K562 (cell line): ENCODE results near the gene ROMO1. TPM values are rescaled to one million over a fixed set of nuclear protein-coding genes. Genes with fewer than 3 reads are reported as not detected.

Source experiments
- ATAC-seq: fragments of 200-7000 bp; cut with Tn5 transposase; 3 replicates; pipeline ENCODE4 v1.9.1; 2020; ENCODE audit warnings: moderate library complexity
- Bru-seq: library from RNA; stranded (reverse); fragments of 400-500 nt; gene quantifications from one replicate; lab custom pipeline; 2021; lab: Mats Ljungman, UMichigan
- BruChase-seq, 2 experiments: library from RNA; stranded (reverse); fragments of 400-500 nt; gene quantifications; one replicate each; lab custom pipeline; 2021; lab: Mats Ljungman, UMichigan
- BruUV-seq: library from RNA; stranded (reverse); fragments of 400-500 nt; replicated peaks from 2 replicates; lab custom pipeline; 2021; lab: Mats Ljungman, UMichigan
- CTCF ChIA-PET: fragments of 300-600 bp; formaldehyde crosslinking; extraction: SDS; loops from one replicate; lab custom pipeline; 2021; ENCODE audit warnings: low intra/inter-chr PET ratio; lab: Yijun Ruan, JAX
- POLR2A ChIA-PET: fragments of 300-600, 350-650 bp; sonication (Branson Sonifier 250); formaldehyde crosslinking; extraction: SDS; loops from one replicate; lab custom pipeline; 2021; ENCODE audit warnings: antibody characterized with exemption, inconsistent platforms; lab: Yijun Ruan, JAX
- DNase-seq, 4 experiments: peaks; one replicate each; pipeline versions ENCODE4 v3.0.0 to v3.0.0-alpha.2; 2011 to 2018; ENCODE audit warnings: low spot score in 3 of 4, mixed read lengths in 3 of 4; ENCODE audit errors: extremely low read depth in 1 of 4
- FAIRE-seq: peaks from 2 replicates; lab custom pipeline; 2011; peaks lifted over from hg19 to GRCh38; lab: Jason Lieb, UNC
- H2AFZ ChIP-seq: 2 replicates; pipeline ENCODE4 v1.6.0; 2011; ENCODE audit warnings: low read depth, low read length, control low read depth, inconsistent platforms
- H3K27ac ChIP-seq: fragments of 200-600 bp; 3 replicates; pipeline ENCODE4 v1.8.0; 2011; ENCODE audit warnings: low read depth, mild to moderate bottlenecking, control low read depth, inconsistent platforms, low read length, moderate library complexity, mixed read lengths; ENCODE audit errors: extremely low read depth
- H3K27me3 ChIP-seq, 2 experiments: fragments of 300-600 bp in 1 of 2; 2 replicates in 1 of 2; 3 replicates in 1 of 2; pipeline versions ENCODE4 v1.6.0 to v1.8.0; 2011; ENCODE audit warnings: inconsistent platforms in 2 of 2, low read length in 2 of 2, mild to moderate bottlenecking in 1 of 2, mixed read lengths in 1 of 2, moderate library complexity in 1 of 2; ENCODE audit not compliant: control insufficient read depth in 2 of 2, insufficient read depth in 2 of 2
- H3K36me3 ChIP-seq: fragments of 300-600 bp; 3 replicates; pipeline ENCODE4 v1.8.0; 2011; ENCODE audit warnings: mild to moderate bottlenecking, low read length, inconsistent platforms; ENCODE audit not compliant: control insufficient read depth, insufficient read depth
- H3K4me1 ChIP-seq, 2 experiments: fragments of 200-600 bp in 1 of 2; replicated peaks in 1 of 2; 2 replicates in 1 of 2; 3 replicates in 1 of 2; pipeline versions ENCODE4 v1.5.1 to v1.8.0; 2011; ENCODE audit warnings: inconsistent platforms in 2 of 2, low read length in 2 of 2, mild to moderate bottlenecking in 1 of 2, mixed read lengths in 1 of 2, moderate library complexity in 1 of 2; ENCODE audit not compliant: control insufficient read depth in 2 of 2, insufficient read depth in 2 of 2
- H3K4me2 ChIP-seq: 2 replicates; pipeline ENCODE4 v1.6.1; 2011; ENCODE audit warnings: low read length, control low read depth, inconsistent platforms, mixed read lengths; ENCODE audit not compliant: insufficient read depth
- H3K4me3 ChIP-seq: fragments of 200-600 bp; sonication (generic), shearing (Covaris generic); 2 replicates; pipeline ENCODE4 v1.5.1; 2016; ENCODE audit warnings: control low read depth, inconsistent platforms
- H3K79me2 ChIP-seq: fragments of 200-600 bp; 3 replicates; pipeline ENCODE4 v1.8.0; 2011; ENCODE audit warnings: low read length, inconsistent platforms; ENCODE audit not compliant: control insufficient read depth, insufficient read depth
- H3K9ac ChIP-seq, 2 experiments: 2 replicates each; pipeline versions ENCODE4 v1.6.0 to v1.6.1; 2011; ENCODE audit warnings: low read depth in 2 of 2, low read length in 2 of 2, control low read depth in 1 of 2, inconsistent platforms in 1 of 2, mild to moderate bottlenecking in 1 of 2, mixed read lengths in 1 of 2; ENCODE audit not compliant: insufficient read depth in 1 of 2
- H3K9me1 ChIP-seq: one replicate; pipeline ENCODE4 v1.6.0; 2011; ENCODE audit warnings: inconsistent platforms, mild to moderate bottlenecking, low read length, moderate library complexity; ENCODE audit not compliant: control insufficient read depth, insufficient read depth
- H3K9me3 ChIP-seq: replicated peaks from 2 replicates; pipeline ENCODE4 v1.5.1; 2011; ENCODE audit warnings: low read depth, low read length, inconsistent platforms; ENCODE audit not compliant: control insufficient read depth, insufficient read depth
- H4K20me1 ChIP-seq: replicated peaks from 2 replicates; pipeline ENCODE4 v1.6.1; 2011; ENCODE audit warnings: low read length, inconsistent platforms, mixed read lengths; ENCODE audit not compliant: control insufficient read depth, insufficient read depth
- CHAMP1 ChIP-seq: fragments of 450-650 bp; IDR thresholded peaks from 2 replicates; pipeline ENCODE4 v1.6.1; 2016; ENCODE audit warnings: mild to moderate bottlenecking
- ELK1 ChIP-seq: sonication (generic); formaldehyde crosslinking; IDR thresholded peaks from 2 replicates; pipeline ENCODE4 v1.8.1; 2022; ENCODE audit warnings: missing genetic modification reagents
- ZNF740 ChIP-seq, 3 experiments: fragments of 200-800 bp in 1 of 3; sonication (Bioruptor generic) in 1 of 3; sonication (generic) in 1 of 3; formaldehyde crosslinking in 1 of 3; IDR thresholded peaks; 2 replicates each; pipeline versions ENCODE4 v1.6.1 to v1.8.0; 2016 to 2022; ENCODE audit warnings: mild to moderate bottlenecking in 2 of 3, missing compliant biosample characterization in 2 of 3, missing genetic modification characterization in 2 of 3, missing genetic modification reagents in 1 of 3
- ZNF785 ChIP-seq: fragments of 250-450 bp; sonication (Bioruptor Pico); IDR thresholded peaks from 2 replicates; pipeline ENCODE4 v1.4.0; 2020; ENCODE audit warnings: mild to moderate bottlenecking
- WGBS: fragments of 100-300 bp; shearing (Covaris generic); methylation state at CpG from one replicate; pipeline ENCODE4 v1.1.6; 2016; ENCODE audit warnings: low coverage, mixed read lengths; ENCODE audit not compliant: insufficient coverage; ENCODE audit errors: missing lambda C conversion rate; 5-methylcytosine and 5-hydroxymethylcytosine counted together
- in situ Hi-C: fragments of 300-500 bp; cut with MboI; formaldehyde crosslinking; loops from 4 replicates; pipeline ENCODE4 v1.15.0; 2018; ENCODE audit warnings: inconsistent platforms, mixed read lengths
- intact Hi-C: fragments of 100-400 bp; cut with micrococcal nuclease; formaldehyde crosslinking; loops from 2 replicates; pipeline ENCODE4 v1.14.2; 2022
- long read RNA-seq, 3 experiments: library from polyadenylated mRNA in 2 of 3; library from RNA in 1 of 3; unstranded in 2 of 3; stranded (forward) in 1 of 3; transcript quantifications; one replicate each; pipeline ENCODE4 v2.0.0, GENCODE V29; 2019 to 2022
- polyA minus RNA-seq, 3 experiments: library from RNA; depleted of rRNA, polyadenylated mRNA; stranded (reverse); fragments of >200 nt; gene quantifications; 2 replicates each; pipeline ENCODE4 v1.2.3, GENCODE V29; 2011
- polyA plus RNA-seq, 8 experiments: library from polyadenylated mRNA; depleted of rRNA in 4 of 8; stranded (reverse) in 5 of 8; unstranded in 3 of 8; fragments of >200 nt; fragmentation: Nextera tagmentation in 2 of 8; fragmentation: Illumina TruSeq in 1 of 8; extraction: Ambion mirVana in 2 of 8; extraction: Trizol in 1 of 8; gene quantifications; 2 replicates each; pipeline versions ENCODE4 v1.2.1 to v1.2.3, GENCODE V29; 2011 to 2014; ENCODE audit warnings: inconsistent platforms in 1 of 8, missing spikeins in 1 of 8
- total RNA-seq, 7 experiments: library from RNA; depleted of rRNA in 6 of 7; stranded (reverse); fragments of >200 nt in 6 of 7; fragmentation: Illumina TruSeq in 2 of 7; extraction: Trizol in 2 of 7; gene quantifications; 2 replicates each; pipeline versions ENCODE4 v1.2.1 to v1.2.3, GENCODE V29; 2011 to 2021; ENCODE audit warnings: low replicate concordance in 1 of 7
- TF ChIP-seq, protein P1 (sequence below): fragments of 450-650 bp; formaldehyde crosslinking; IDR thresholded peaks from 2 replicates; pipeline ENCODE4 v1.4.0; 2020; ENCODE audit warnings: mild to moderate bottlenecking, mixed read lengths

The ROMO1 gene
- 8.1 and 30.8 TPM in 2 replicates for total RNA-seq (2011; cell fraction: chromatin; rRNA removed; ENCODE audit: low replicate concordance)
- total RNA-seq (2011; cell fraction: nucleolus; rRNA removed) = 77.2 and 84.6 TPM in 2 replicates
- 53.4 and 57.0 TPM in 2 replicates for total RNA-seq (2011; cell fraction: nucleoplasm; rRNA removed)
- total RNA-seq (2014; rRNA removed) (422 and 571 TPM in 2 replicates), total RNA-seq (2014; rRNA removed; fragmentation: Illumina TruSeq; extraction: Trizol) (46.5 and 50.1 TPM in 2 replicates), total RNA-seq (2015; rRNA removed; fragmentation: Illumina TruSeq; extraction: Trizol) (137 and 139 TPM in 2 replicates), total RNA-seq (2021) (217 and 226 TPM in 2 replicates), polyA plus RNA-seq (2011; rRNA removed) (179 and 193 TPM in 2 replicates), polyA plus RNA-seq (2014; fragmentation: Illumina TruSeq; extraction: Trizol) (31.8 and 117 TPM in 2 replicates), polyA plus RNA-seq (2014; fragmentation: Nextera tagmentation; extraction: Ambion mirVana) (100 to 1,000 TPM; 635 to 741 TPM), polyA plus RNA-seq (2014; rRNA removed) (433 and 559 TPM in 2 replicates), polyA minus RNA-seq (2011; rRNA and poly(A)+ RNA removed) (18.5 and 28.9 TPM in 2 replicates), Bru-seq, nascent RNA (percentile 92 among the genes with signal in this experiment), BruChase-seq, experiment 1, labeled RNA remaining after a 2-hour chase (percentile 68 among the genes with signal in this experiment), BruChase-seq, experiment 2, labeled RNA remaining after a 6-hour chase (percentile 64 among the genes with signal in this experiment)
- 657 and 854 TPM in 2 replicates for polyA plus RNA-seq (2011; cell fraction: cytosol; rRNA removed)
- polyA plus RNA-seq (2011; cell fraction: nucleus; rRNA removed) = 234 and 309 TPM in 2 replicates
- 288 and 480 TPM in 2 replicates for polyA plus RNA-seq (2012)
- 43.7 and 68.4 TPM in 2 replicates for polyA minus RNA-seq (2011; cell fraction: cytosol; rRNA and poly(A)+ RNA removed)
- 21.0 and 24.8 TPM in 2 replicates for polyA minus RNA-seq (2011; cell fraction: nucleus; rRNA and poly(A)+ RNA removed)
- long read RNA-seq, experiment 1, transcript ROMO1-203 (3 exons, 422 nt) = major isoform, 174 of 859 reads
- long read RNA-seq, experiment 1, transcript ROMO1-201 (2 exons, 496 nt) = minor isoform, 115 of 859 reads
- long read RNA-seq, experiment 1, transcript ROMO1-204 (3 exons, 498 nt) = minor isoform, 64 of 859 reads
- long read RNA-seq, experiment 1, partial matches to known transcripts = 1 of 859 reads
- long read RNA-seq, experiment 1, other reads (novel, unspliced or antisense) = 505 of 859 reads
- long read RNA-seq, experiment 2, transcript ROMO1-204 (3 exons, 498 nt) = minor isoform, 28 of 142 reads
- long read RNA-seq, experiment 2, transcript ROMO1-201 (2 exons, 496 nt) = minor isoform, 42 of 142 reads
- long read RNA-seq, experiment 2, transcript ROMO1-203 (3 exons, 422 nt) = major isoform, 71 of 142 reads
- long read RNA-seq, experiment 2, partial matches to known transcripts = 0 of 142 reads
- long read RNA-seq, experiment 2, other reads (novel, unspliced or antisense) = 1 of 142 reads
- long read RNA-seq, experiment 3, transcript ROMO1-203 (3 exons, 422 nt) = major isoform, 198 of 358 reads
- long read RNA-seq, experiment 3, transcript ROMO1-204 (3 exons, 498 nt) = minor isoform, 93 of 358 reads
- long read RNA-seq, experiment 3, transcript ROMO1-201 (2 exons, 496 nt) = minor isoform, 66 of 358 reads
- long read RNA-seq, experiment 3, partial matches to known transcripts = 0 of 358 reads
- long read RNA-seq, experiment 3, other reads (novel, unspliced or antisense) = 0 of 358 reads

- TSS peak; percentile 75 for BruUV-seq
- Histone ChIP-seq H3K9me1 (no peaks in the 10 kb centered on the region), H3K4me1 (peaks cover 10 to 14% of the 10 kb centered on the region in 2 experiments; a peak in 4 of 5 replicates), H3K4me2 (peak within 1 kb of the TSS; percentile 98), H3K36me3 (peaks cover 63% of the 10 kb centered on the region; the same call in 2 of the 3 replicates), H3K79me2 (peaks cover 41% of the 10 kb centered on the region), H4K20me1 (no peaks in the 10 kb centered on the region; the same call in 1 of the 2 replicates), H3K9ac (peak within 1 kb of the TSS; percentile 97), H2AFZ (peak within 1 kb of the TSS; percentile 91), H3K27ac (peak within 1 kb of the TSS; percentile 92), H3K27me3 (no peaks in the 10 kb centered on the region), H3K4me3 (peak within 1 kb of the TSS; percentile 96), H3K9me3 (no peaks in the 10 kb centered on the region)
- FAIRE-seq = peak; percentile 57
- under 1% methylated on average over 73 of the region's 81 CpGs for WGBS
- in situ Hi-C loops = no loop called here
- POLR2A ChIA-PET = interaction anchor here (0.6 to 12.6 kb wide), 15 partner anchors 9 to 255 kb away, joined by 3 to 102 read pairs (median 4); no protein-coding TSS in a partner anchor
- DNase-seq = peak; percentile 90 to 97 (median 94)
- peak; percentile 94 for ATAC-seq
- intact Hi-C loops = loop anchor here (2.0 kb wide), 1 partner anchor 83 kb away; no protein-coding TSS in a partner anchor
- CTCF ChIA-PET = no interaction called here
- TF ChIP-seq ELK1 (CRISPR knock-in tag) = no peak
- TF ChIP-seq, protein P1, sequence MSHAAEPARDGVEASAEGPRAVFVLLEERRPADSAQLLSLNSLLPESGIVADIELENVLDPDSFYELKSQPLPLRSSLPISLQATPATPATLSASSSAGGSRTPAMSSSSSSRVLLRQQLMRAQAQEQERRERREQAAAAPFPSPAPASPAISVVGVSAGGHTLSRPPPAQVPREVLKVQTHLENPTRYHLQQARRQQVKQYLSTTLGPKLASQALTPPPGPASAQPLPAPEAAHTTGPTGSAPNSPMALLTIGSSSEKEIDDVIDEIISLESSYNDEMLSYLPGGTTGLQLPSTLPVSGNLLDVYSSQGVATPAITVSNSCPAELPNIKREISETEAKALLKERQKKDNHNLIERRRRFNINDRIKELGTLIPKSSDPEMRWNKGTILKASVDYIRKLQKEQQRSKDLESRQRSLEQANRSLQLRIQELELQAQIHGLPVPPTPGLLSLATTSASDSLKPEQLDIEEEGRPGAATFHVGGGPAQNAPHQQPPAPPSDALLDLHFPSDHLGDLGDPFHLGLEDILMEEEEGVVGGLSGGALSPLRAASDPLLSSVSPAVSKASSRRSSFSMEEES (CRISPR knock-in tag) = no peak
- TF ChIP-seq ZNF740 (CRISPR knock-in tag; IDR thresholded peaks at IDR 0.05) = no peak
- no peak for TF ChIP-seq ZNF740 (tag; IDR thresholded peaks at IDR 0.05)
- no peak for TF ChIP-seq CHAMP1
- TF ChIP-seq ZNF785 (CRISPR knock-in tag) = no peak
Observed at GRCh38 chr20:35699127-35699956, at the start of gene ROMO1, which contains the start of gene NFS1. ROMO1 (plus strand) TSS chr20:35699405; CDS start chr20:35699633, 228 bp downstream. NFS1 (minus strand) TSS chr20:35699352; CDS start chr20:35699288, 64 bp downstream.
